Kidney epithelial cell (primary cell): Measurements from ENCODE around the gene PTPN2. TPM values are rescaled to one million over a fixed set of nuclear protein-coding genes. Genes with fewer than 3 reads are reported as not detected.

ENCODE experiments used
- DNase-seq: peaks from one replicate; pipeline ENCODE4 v3.0.0-alpha.2; 2010; ENCODE audit warnings: low read depth
- H3K27me3 ChIP-seq: 2 replicates; pipeline ENCODE4 v1.6.0; 2011; ENCODE audit warnings: low read length; ENCODE audit not compliant: control insufficient read depth, insufficient read depth
- H3K36me3 ChIP-seq: 2 replicates; pipeline ENCODE4 v1.5.1; 2011; ENCODE audit warnings: low read length; ENCODE audit not compliant: control insufficient read depth, insufficient read depth
- H3K4me3 ChIP-seq: 2 replicates; pipeline ENCODE4 v1.5.1; 2011; ENCODE audit warnings: low read depth, mild to moderate bottlenecking, control low read depth, low read length
- total RNA-seq: library from RNA; depleted of rRNA; stranded (reverse); fragments of >200 nt; gene quantifications from 2 replicates; pipeline ENCODE4 v1.2.3, GENCODE V29; 2015
- TF ChIP-seq, protein P1 (sequence below): IDR thresholded peaks from 2 replicates; pipeline ENCODE4 v1.5.1; 2011; ENCODE audit warnings: mild to moderate bottlenecking, moderate library complexity, low read length, control low read depth, inconsistent platforms; ENCODE audit not compliant: insufficient read depth, poor library complexity, severe bottlenecking

Gene PTPN2
- total RNA-seq, 1 donor from 2014 or later = 38.5 TPM

DNA sequence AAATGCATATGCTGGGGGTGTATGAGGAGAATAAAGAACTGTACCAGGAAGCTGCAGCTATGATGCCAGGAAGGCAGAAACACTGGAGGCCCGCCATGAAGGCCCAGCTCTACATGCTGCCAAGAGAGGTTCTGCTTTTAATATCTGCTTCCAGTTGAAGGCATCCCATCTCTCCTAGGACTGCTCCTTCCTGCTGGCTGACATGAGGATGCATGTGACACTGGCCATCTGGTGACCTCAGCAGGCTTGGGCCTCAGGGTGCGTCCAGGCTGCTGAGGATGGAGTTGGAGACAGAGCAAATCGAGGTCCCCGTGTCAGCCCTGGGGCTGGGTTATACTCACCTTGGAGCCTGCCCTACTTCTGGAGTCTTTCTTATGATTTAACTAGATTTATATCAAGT lies 132.1 kb downstream of the PTPN2 start:
- H3K27me3 ChIP-seq = no peaks in the 10 kb centered on the region
- no peaks in the 10 kb centered on the region for H3K36me3 ChIP-seq
- no peak overlapping the region for H3K4me3 ChIP-seq
- TF ChIP-seq, protein P1, sequence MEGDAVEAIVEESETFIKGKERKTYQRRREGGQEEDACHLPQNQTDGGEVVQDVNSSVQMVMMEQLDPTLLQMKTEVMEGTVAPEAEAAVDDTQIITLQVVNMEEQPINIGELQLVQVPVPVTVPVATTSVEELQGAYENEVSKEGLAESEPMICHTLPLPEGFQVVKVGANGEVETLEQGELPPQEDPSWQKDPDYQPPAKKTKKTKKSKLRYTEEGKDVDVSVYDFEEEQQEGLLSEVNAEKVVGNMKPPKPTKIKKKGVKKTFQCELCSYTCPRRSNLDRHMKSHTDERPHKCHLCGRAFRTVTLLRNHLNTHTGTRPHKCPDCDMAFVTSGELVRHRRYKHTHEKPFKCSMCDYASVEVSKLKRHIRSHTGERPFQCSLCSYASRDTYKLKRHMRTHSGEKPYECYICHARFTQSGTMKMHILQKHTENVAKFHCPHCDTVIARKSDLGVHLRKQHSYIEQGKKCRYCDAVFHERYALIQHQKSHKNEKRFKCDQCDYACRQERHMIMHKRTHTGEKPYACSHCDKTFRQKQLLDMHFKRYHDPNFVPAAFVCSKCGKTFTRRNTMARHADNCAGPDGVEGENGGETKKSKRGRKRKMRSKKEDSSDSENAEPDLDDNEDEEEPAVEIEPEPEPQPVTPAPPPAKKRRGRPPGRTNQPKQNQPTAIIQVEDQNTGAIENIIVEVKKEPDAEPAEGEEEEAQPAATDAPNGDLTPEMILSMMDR = no peak
- no peak for DNase-seq

DNA sequence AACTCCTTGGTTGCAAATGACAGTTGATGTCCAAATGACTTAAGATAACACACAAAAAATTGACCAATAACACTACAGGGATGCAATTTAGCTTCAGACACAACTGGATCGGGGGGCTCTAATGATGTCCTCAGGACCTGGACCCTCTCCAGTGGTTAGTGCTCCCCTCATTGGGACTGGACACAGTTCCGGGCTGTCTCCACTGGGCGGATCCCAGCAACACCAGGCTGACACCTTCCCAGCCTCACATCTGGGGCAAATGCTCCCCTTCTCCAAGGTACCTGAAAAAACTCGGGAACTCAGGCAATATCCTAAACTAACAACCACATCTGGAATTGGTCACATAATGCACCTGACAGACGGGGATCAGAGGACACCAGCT lies 132.5 kb downstream of the PTPN2 start:
- DNase-seq = no peak
- TF ChIP-seq, protein P1 = no peak
- Histone ChIP-seq H3K36me3 (no peaks in the 10 kb centered on the region), H3K27me3 (no peaks in the 10 kb centered on the region), H3K4me3 (no peak overlapping the region)

DNA sequence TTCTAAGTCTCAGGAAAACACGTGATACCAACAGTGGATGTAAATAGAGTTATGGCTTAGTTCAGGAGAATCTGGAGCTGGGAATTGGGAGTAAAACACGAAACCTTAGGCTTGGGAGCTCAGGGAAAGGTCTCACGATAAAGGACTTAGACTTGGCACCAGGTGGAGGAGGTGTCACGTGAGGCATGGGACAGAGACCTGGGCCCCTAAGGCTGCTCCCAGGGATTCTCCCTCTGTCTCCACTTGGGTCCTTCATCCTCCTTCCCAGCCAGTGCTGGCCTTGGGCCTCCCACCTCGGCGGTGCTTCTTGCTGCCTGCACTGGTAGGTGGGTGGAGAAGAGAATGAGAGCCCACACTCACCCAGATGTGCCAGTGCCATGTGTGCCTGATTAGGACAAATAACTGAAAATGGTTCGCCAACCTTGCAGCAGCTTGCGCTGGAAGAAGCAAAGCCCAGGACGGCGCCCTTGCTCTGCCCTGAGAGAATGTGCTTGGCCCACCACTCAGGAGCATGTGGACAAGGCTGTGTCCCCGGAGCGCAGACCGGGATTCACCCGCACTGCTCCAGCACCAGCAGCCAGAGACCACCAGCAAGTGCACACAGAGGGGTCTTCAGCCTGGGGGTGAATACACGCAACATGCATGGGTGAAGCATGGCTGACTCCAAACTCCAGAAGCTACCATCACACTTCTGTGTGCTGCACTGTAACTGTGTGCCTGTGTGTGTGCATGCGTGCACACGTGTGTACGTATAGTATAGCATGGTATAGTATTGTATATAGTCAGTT lies 133.1 kb downstream of the PTPN2 start:
- Histone ChIP-seq H3K4me3 (no peak overlapping the region), H3K36me3 (no peaks in the 10 kb centered on the region), H3K27me3 (no peaks in the 10 kb centered on the region)
- DNase-seq = no peak
- TF ChIP-seq, protein P1 = no peak

DNA sequence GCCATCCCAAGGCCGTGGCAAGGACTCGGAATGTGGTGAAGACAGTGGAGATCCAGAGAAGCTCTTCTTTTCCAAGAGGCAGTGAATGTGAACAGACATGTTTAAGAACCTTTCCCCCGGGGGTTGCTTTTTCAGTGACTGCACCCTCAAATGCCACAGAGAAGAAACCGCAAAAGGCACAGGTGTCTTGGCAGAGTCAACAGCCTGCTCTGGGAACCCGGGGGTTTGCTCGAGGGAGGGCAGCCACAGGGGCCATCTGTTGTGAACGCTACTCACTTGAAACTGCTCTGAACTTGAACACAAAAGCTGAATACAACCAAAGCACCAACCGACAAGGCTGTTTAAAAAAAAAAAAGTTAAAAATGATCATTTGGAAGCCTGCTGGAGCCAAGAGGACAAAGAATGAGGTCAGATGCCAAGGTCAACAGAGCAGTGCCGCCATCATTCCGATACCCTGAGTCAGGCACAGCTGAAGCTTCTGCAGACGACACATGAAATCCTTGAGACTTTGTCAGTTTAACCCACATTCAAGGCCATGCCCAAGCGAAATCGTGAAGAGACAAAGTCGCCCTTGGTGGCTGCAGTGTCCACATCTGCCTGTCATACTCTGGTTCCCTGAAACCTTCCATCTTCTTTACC lies 133.8 kb downstream of the PTPN2 start:
- TF ChIP-seq, protein P1 = no peak
- no peak overlapping the region for H3K4me3 ChIP-seq
- no peak for DNase-seq
- H3K36me3 ChIP-seq = no peaks in the 10 kb centered on the region
- H3K27me3 ChIP-seq = no peaks in the 10 kb centered on the region

DNA sequence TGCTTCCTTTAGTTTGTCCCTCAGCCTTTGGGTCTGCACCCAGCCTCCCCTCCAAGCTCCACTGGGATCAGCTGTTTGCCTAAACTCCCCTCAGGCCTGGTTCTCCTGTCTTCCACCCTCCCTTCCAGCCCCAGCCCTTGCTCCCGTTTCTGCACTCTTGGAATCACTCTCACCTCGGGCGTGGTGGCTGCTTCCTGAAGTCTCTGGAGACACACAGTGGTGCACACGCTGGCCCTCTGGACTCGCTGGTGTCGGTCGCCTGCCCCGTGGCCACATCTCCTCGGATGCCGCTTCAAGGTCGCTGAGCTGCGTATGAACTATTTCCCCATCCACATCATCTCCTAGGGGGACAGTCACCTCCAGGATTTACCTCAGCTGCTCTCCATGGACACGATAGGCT lies 134.9 kb downstream of the PTPN2 start:
- TF ChIP-seq, protein P1 = no peak
- Histone ChIP-seq H3K27me3 (no peaks in the 10 kb centered on the region), H3K36me3 (no peaks in the 10 kb centered on the region), H3K4me3 (no peak overlapping the region)
- no peak for DNase-seq
